ENCODE data around the gene FYN.
A peak's percentile ranks its signal among the peaks of the same experiment; 100 is the strongest.

The FYN gene

GRCh38 chr6:111724505-111724904, 148.7 kb downstream of the FYN start:
- in situ Hi-C loops (cut with MboI; ENCODE audit: low pct_unique_long_range_greater_than_20kb, low sequenced_read_pairs): no loop called here
- DNase-seq: peak; percentile 49

DNA sequence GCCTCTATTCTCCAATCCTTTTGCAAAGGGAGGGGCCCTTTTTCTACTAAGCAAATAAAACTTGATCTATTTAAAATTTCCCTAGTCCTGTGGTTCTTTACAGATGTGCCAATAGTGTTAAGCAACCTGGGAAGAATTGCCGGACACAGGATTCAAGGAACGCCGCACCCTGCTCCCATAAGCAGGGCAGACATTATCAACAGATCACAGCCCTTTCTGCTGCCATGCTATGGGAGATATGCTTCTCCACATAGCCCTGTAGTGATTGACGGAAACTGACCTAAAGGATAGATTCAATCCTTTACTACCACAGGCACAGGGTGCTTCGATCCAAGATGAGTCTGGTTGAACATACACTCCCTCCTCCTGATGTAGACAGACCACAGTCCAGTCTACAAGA, 149.2 kb downstream of the FYN start:
- in situ Hi-C loops (cut with MboI; ENCODE audit: low pct_unique_long_range_greater_than_20kb, low sequenced_read_pairs): no loop called here
- no peak for DNase-seq

GRCh38 chr6:111723412-111723970, 149.8 kb downstream of the FYN start:
- no peak for DNase-seq
- in situ Hi-C loops (cut with MboI; ENCODE audit: low pct_unique_long_range_greater_than_20kb, low sequenced_read_pairs): no loop called here

- in situ Hi-C loops (cut with MboI; ENCODE audit: low pct_unique_long_range_greater_than_20kb, low sequenced_read_pairs): no loop called here
- no peak for DNase-seq
These were observed 151.0 kb downstream of the FYN start for GRCh38 chr6:111722179-111722731.

DNA sequence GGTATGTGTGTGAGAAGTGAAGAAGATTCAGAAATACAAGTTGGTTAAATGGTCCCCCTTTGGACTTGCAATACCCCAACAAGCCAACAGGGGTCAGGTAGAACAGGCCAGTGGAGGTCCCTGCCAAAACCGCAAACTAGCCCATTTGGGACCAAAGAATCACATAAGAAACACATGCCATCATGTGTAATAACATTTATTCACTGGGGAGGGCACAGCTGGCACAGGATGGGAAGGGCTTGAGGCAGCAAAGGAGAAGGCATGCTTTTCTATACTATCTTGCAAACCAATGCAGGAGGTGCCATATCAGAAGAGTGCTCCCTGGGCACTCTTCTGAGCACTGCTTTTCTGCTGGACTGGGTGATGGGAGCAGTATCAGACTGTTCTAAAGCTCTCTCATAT, 151.5 kb downstream of the FYN start:
- in situ Hi-C loops (cut with MboI; ENCODE audit: low pct_unique_long_range_greater_than_20kb, low sequenced_read_pairs): no loop called here
- DNase-seq: peak; percentile 53

- in situ Hi-C loops (cut with MboI; ENCODE audit: low pct_unique_long_range_greater_than_20kb, low sequenced_read_pairs): no loop called here
These were observed 152.2 kb downstream of the FYN start for GRCh38 chr6:111720931-111721496.

DNA sequence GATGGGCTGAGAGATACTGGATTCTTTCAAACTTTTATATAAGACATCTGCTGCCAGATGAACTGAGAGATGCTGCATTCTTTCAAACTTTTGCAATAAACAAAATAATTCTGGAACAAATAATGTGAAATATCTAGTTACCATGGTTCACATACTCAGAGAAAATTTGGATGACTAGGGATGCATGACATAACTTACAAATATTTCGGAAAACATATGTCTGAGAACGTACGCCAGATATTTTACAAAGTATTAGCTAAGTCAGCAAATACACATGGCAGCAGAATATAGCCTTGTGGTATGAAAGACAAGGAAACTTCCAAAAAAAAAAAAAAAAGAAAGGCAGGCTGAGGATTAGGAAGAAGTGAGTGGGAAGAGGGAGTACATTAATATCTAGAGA, 154.3 kb downstream of the FYN start:
- in situ Hi-C loops (cut with MboI; ENCODE audit: low pct_unique_long_range_greater_than_20kb, low sequenced_read_pairs): no loop called here
- DNase-seq: no peak

More at GRCh38 chr6:111720931-111721496, 152.2 kb downstream of the FYN start:
- no peak for DNase-seq

- in situ Hi-C loops (cut with MboI; ENCODE audit: low pct_unique_long_range_greater_than_20kb, low sequenced_read_pairs): no loop called here
These were observed 154.9 kb downstream of the FYN start for GRCh38 chr6:111718326-111718725.

DNA sequence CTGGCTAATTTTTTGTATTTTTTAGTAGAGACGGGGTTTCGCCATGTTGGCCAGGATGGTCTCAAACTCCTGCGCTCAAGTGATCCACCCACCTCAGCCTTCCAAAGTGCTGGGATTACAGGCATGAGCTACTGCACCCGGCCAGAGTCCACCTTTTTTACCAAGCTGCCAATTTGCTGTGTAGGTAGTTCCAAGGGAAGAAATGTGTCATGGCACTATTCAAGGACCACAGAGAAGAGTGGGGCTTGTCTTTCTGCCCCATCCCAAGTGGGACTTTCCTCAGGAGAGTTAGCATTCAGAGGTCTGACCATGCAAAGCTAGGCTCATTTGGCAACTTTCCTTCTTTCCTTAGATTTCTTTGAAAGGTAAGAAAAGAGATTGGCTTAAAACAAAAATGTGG, 155.6 kb downstream of the FYN start:
- DNase-seq: no peak
- in situ Hi-C loops (cut with MboI; ENCODE audit: low pct_unique_long_range_greater_than_20kb, low sequenced_read_pairs): no loop called here

More at GRCh38 chr6:111718326-111718725, 154.9 kb downstream of the FYN start:
- DNase-seq: no peak

- in situ Hi-C loops (cut with MboI; ENCODE audit: low pct_unique_long_range_greater_than_20kb, low sequenced_read_pairs): no loop called here
- DNase-seq: no peak
These were observed 156.9 kb downstream of the FYN start for GRCh38 chr6:111716325-111716724.

DNA sequence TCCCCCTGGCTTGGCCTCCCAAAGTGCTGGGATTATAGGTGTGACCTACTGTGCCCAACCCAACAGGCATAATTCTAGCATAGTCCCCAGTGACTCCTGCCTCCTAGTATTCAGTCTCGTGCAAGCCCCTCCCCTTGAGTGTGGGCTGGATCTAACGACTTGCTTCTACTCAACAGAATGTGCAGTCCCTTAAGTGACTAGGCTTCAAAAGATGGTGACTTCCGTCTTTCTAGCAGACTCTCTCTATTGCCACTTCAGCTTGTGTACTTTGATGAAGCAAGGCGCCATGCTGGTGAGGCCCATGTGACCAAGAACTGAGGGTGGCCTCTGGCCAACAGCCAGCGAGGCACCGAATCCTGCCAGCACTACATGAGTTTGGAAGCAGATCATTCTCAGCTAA, 157.9 kb downstream of the FYN start:
- no peak for DNase-seq
- in situ Hi-C loops (cut with MboI; ENCODE audit: low pct_unique_long_range_greater_than_20kb, low sequenced_read_pairs): no loop called here

DNA sequence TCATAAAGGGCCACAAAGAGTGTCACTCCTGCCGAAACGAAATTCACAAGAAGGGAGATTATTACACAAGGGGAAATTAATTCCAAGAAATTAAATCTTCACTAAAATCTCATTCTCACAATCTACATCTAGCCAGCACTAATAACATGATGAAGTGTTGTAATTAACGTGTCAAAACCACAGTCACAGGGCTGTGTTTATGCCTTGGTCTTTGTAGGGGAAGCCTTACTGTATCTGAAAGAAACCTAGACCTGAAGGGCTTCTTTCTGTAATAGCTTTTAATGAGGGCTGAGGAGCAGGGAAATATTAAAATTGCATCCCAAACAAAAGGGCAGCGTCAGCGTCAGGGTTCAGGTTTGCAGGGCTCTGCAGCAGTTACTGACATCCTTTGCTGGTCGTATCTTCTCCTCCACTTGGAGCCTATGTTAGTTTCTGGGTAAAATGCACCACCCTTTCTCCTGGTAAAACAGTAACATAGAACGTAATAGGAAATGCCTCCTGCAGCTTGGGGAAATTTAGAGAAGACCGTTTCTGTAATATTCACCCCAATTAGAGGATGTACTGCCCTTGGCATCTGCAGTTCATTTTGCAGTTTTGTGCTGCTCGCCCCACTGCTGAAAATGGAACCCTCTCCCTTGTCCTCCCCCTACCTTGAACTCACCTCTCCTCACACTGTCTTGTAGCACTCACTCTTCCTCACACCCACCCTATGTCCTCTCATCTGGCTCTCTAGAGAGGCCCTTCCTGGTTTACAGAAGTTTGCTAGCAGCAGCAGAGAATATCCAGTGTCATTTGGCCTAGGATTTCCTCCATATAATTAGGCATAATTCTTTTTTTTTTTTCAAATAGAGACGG, 158.6 kb downstream of the FYN start:
- in situ Hi-C loops (cut with MboI; ENCODE audit: low pct_unique_long_range_greater_than_20kb, low sequenced_read_pairs): no loop called here
- DNase-seq: no peak

DNA sequence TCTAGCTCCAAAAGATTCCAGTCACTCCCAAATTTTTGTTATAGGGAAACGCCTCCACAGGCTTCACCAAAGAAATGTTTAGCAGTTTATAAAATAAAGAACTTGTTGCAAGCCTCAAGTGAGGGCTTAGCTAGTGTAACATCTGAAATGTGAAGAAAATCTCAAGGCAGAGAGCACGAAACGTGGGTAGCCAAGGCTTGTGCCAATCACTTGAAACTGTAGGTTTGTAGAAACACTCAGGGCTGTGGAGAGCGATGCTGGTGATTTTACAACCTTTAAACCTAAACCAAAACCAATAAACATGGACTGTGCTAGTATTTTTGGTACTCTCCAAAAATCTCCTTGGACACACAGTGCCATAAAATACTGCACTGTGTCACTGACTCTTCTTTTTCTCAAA, 159.4 kb downstream of the FYN start:
- in situ Hi-C loops (cut with MboI; ENCODE audit: low pct_unique_long_range_greater_than_20kb, low sequenced_read_pairs): no loop called here
- DNase-seq: no peak

GRCh38 chr6:111713236-111713635, 160.0 kb downstream of the FYN start:
- in situ Hi-C loops (cut with MboI; ENCODE audit: low pct_unique_long_range_greater_than_20kb, low sequenced_read_pairs): no loop called here
- no peak for DNase-seq

GRCh38 chr6:111711984-111712752, 161.1 kb downstream of the FYN start:
- in situ Hi-C loops (cut with MboI; ENCODE audit: low pct_unique_long_range_greater_than_20kb, low sequenced_read_pairs): no loop called here
- no peak for DNase-seq

DNA sequence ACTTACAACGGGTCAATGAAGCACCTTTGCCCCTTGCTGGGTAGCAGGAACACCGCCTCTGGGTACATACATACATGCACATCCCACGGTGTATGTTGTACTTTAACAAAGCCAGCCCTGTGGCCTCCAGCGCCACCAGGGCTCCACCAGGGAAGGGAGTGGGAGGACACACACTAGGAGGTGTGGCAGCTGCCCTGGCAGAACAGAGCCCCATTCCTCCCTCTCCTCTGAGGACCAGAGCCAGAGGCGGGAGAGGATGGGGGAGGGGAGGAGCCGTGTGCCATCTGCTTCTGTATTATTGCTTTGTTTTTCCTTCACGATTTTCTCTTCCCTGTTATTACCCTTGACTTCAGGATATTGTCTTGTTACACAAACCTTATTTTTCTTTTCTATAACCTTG, 161.8 kb downstream of the FYN start:
- DNase-seq: no peak
- in situ Hi-C loops (cut with MboI; ENCODE audit: low pct_unique_long_range_greater_than_20kb, low sequenced_read_pairs): no loop called here

DNA sequence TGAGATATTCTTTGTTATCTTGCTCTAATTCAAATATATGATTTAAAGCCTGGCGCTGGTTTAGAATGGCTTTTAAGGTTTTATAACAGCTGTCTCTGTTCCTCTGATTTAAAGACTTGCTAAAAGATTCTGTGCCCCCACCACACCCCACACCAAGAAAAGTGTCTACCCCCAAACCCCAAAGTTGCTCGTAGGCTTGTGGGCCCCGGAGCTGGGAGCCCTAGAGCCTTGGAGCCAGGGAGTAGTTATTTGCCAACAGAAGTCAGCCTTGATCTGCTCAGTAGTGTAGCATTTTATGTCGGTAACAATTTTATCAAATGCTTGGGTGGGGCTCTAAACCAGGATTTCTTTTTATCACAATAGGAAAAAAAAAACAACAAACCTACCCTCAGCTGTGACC, 162.3 kb downstream of the FYN start:
- in situ Hi-C loops (cut with MboI; ENCODE audit: low pct_unique_long_range_greater_than_20kb, low sequenced_read_pairs): no loop called here
- DNase-seq: no peak

DNA sequence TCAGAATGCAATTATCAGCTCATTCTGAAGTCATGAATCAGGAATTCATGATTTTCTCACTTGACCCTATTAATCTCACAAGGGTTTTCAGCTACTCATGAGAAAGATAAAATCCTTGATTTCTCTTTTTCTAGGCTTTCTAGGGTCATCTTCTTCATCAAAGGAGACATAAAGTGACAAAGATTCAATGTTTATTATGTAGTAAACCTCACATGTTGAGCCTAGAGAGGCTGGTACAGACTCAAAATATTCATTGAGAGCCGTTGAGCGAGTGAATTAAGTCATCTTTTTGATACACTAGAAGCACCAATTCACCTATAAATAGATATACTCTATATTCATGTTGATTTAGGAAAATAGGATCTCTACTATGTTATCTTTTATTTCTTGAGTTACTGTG, 162.8 kb downstream of the FYN start:
- no peak for DNase-seq
- in situ Hi-C loops (cut with MboI; ENCODE audit: low pct_unique_long_range_greater_than_20kb, low sequenced_read_pairs): no loop called here

DNA sequence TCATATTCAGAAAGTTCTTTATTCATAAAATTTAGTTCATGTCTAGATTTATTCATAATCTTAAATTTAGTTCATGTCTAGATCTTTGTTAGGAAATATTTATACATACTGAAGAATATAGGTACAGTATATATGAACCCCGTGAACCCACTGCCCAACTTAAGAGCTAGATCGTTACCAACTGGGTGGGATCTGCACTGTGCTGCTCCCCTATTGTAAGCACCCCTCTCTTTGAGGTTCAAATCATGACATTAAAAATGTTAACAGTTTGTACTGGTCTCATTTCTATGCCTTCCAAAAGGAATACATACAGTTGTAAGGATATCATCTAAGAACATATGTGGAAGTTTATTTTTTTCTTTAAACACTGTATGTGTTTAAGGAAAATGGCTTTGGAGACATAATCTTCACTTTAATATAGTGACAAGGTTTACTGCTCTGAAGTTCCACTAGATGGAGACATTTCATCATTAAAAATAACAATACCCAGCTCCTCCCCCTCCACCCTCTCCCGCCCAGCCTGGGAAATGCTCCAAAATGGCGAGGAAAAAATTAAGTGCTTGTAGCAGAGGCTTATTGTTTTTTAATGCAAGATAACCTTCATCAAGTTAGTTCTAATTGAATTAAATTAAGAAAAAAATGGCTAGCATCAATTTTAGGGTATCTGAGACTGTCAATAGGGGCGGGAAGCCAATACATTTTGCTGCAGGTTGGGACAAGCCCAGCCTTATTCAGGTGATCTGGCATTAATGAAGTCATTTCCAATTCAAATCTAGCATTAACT, 163.4 kb downstream of the FYN start:
- in situ Hi-C loops (cut with MboI; ENCODE audit: low pct_unique_long_range_greater_than_20kb, low sequenced_read_pairs): loop anchor here (10.0 kb wide), 1 partner anchor 325 kb away; no protein-coding TSS in a partner anchor
- peak; percentile 70 for DNase-seq
